ENCODE measurements around the gene SUSD1.

Gene SUSD1

GRCh38 chr9:112054916-112055315 lies 120.2 kb downstream of the SUSD1 start:
- H3K4me3 ChIP-seq (ENCODE audit: low read length) = no peak overlapping the region
- no peak for DNase-seq (ENCODE audit: low read depth)
- TF ChIP-seq CTCF (IDR thresholded peaks at IDR 0.05; ENCODE audit: insufficient read depth, low read depth, low read length, missing control alignments) = no peak

GRCh38 chr9:112051812-112052211 lies 123.3 kb downstream of the SUSD1 start:
- no peak for DNase-seq (ENCODE audit: low read depth)
- TF ChIP-seq CTCF (IDR thresholded peaks at IDR 0.05; ENCODE audit: insufficient read depth, low read depth, low read length, missing control alignments) = no peak
- H3K4me3 ChIP-seq (ENCODE audit: low read length) = no peak overlapping the region

DNA sequence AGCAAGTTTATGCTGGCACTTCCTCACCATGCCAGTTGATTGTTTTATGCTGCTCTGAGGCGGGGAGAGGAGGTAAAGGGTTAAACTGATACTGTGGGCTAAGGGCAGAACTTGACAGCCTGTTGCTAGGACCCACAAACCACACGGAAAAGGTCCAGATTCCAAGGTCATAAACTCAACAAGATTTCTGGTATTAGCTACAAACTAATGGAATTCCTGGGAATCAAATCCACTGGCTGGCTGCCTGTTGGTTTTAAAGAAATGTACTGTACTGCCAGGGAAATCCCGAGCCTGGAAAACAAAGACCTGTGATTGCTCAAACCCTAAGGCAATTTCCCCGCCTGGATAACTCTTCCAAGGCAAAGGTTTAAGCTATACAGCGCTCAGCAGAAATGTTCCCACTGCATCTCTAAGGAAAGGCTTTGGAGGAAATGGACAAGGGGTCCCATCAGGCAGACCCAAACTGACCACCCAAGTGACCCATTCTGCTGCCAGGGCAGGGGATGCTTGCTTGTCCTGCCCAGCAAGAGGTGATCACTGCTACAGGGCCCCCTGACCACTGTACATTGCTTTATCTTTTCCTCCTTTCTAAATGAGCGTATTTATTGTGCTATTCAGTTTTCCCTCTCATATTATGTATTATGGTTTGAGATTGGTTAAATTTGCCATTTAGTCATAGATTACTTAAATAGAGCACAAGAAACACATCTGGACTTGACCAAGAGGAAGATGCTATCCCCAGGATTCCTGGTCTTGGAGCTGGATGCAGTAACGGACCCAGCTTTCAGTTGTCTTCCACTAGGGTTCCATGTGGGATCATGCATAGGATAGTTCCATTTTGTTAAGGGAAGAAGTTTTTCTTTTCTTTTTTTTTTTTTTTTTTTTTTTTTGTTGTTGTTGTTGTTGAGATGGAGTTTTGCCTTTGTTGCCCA lies 124.3 kb downstream of the SUSD1 start:
- H3K4me3 ChIP-seq (ENCODE audit: low read length) = no peak overlapping the region
- TF ChIP-seq CTCF (IDR thresholded peaks at IDR 0.05; ENCODE audit: insufficient read depth, low read depth, low read length, missing control alignments) = no peak
- peak; percentile 80 for DNase-seq (ENCODE audit: low read depth)

GRCh38 chr9:112049811-112050516 lies 125.1 kb downstream of the SUSD1 start:
- TF ChIP-seq CTCF (IDR thresholded peaks at IDR 0.05; ENCODE audit: insufficient read depth, low read depth, low read length, missing control alignments) = no peak

DNA sequence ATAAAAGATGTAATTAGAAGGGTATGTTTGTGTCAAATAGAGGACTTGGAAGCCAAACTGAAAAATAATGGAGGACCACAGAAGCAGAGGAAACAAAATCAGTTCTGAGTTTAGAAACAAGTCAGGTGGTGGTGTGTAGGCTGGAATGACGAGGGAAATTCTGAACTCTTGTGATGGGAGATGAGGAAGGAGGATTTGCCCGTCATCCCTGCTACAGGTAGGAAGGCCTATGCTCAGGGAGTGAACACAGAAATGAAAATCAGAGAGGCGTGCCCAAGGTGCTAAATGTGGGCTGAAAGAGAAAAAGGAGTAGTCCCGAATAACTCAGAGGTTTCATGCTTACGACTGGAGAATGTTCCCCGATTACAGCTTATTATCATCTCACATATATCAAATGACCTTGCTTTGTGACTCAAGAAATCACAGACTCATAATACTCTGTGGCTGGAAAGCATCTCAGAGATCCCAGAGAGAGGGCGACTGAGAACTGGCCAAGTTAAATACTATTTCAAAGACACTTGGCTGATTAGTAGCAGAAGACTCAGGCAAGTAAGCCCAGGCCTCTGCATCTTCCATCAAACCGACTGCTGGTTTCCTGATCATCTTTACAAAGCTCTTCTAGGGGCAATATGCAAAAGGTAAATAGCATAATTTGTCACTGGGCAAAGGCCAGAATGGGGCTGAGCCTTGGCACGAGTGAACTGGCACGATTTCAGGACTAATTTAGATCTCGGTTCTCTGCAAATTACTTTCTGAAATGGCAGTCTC lies 126.0 kb downstream of the SUSD1 start:
- DNase-seq (ENCODE audit: low read depth) = no peak
- no peak for TF ChIP-seq CTCF (IDR thresholded peaks at IDR 0.05; ENCODE audit: insufficient read depth, low read depth, low read length, missing control alignments)
- no peak overlapping the region for H3K4me3 ChIP-seq (ENCODE audit: low read length)

More at GRCh38 chr9:112049811-112050516, 125.1 kb downstream of the SUSD1 start:
- H3K4me3 ChIP-seq (ENCODE audit: low read length) = no peak overlapping the region
- no peak for DNase-seq (ENCODE audit: low read depth)

DNA sequence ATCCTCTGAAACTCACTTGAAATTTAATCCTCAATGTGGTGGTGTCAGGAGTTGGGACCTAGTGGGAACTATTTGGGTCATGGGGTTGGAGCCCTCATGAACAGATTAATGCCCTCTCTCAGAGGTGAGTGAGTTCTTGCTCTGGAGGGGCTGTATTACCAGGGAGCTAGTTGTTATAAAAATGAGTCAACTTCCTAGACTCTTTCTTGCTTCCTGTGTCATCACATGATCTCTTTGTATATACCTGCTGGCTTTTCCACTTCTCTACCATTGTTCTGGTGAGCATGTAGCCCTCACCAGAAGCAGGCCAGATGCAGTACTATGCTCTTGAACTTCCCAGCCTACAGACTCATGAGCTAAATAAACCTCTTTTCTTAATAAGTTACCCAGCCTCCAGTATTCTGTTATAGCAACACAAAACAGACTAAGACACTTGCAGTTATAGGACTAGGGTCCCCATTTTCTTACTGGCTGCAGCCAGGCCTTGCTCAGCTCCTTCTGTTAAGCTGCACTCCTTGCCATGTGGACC lies 127.5 kb downstream of the SUSD1 start:
- peak; percentile 17 for DNase-seq (ENCODE audit: low read depth)
- no peak overlapping the region for H3K4me3 ChIP-seq (ENCODE audit: low read length)
- no peak for TF ChIP-seq CTCF (IDR thresholded peaks at IDR 0.05; ENCODE audit: insufficient read depth, low read depth, low read length, missing control alignments)

Measured in epithelial cell of esophagus (primary cell).